OCI-LY1 (cell line): ENCODE measurements around the gene USP15.

ENCODE experiments used
- H2AFZ ChIP-seq: fragments of 200-600 bp; sonication (generic), shearing (Covaris generic); 2 replicates; pipeline ENCODE4 v1.6.0; 2014; ENCODE audit warnings: antibody characterized with exemption, mild to moderate bottlenecking, low read length
- H3F3A ChIP-seq: fragments of 200-600 bp; sonication (generic), shearing (Covaris generic); 2 replicates; pipeline ENCODE4 v1.6.0; 2014; ENCODE audit warnings: mild to moderate bottlenecking, antibody characterized with exemption, low read length, moderate library complexity; ENCODE audit not compliant: insufficient read depth
- H3K27ac ChIP-seq: fragments of 200-600 bp; sonication (generic); 2 replicates; pipeline ENCODE4 v1.5.1; 2014; ENCODE audit warnings: low read length, mixed run types, mild to moderate bottlenecking, low read depth; ENCODE audit not compliant: poor library complexity, severe bottlenecking
- H3K27me3 ChIP-seq: fragments of 200-600 bp; sonication (generic); 2 replicates; pipeline ENCODE4 v1.6.0; 2014; ENCODE audit warnings: antibody characterized with exemption, mild to moderate bottlenecking, low read length, moderate library complexity; ENCODE audit not compliant: insufficient read depth
- H3K36me3 ChIP-seq: fragments of 200-600 bp; sonication (generic); 2 replicates; pipeline ENCODE4 v1.6.1; 2014; ENCODE audit warnings: mild to moderate bottlenecking, antibody characterized with exemption, low read length, moderate library complexity, mixed read lengths; ENCODE audit not compliant: insufficient read depth
- H3K4me1 ChIP-seq: fragments of 200-600 bp; sonication (generic); 2 replicates; pipeline ENCODE4 v1.5.1; 2014; ENCODE audit warnings: mild to moderate bottlenecking, low read length, moderate library complexity; ENCODE audit not compliant: insufficient read depth, severe bottlenecking
- H3K4me2 ChIP-seq: fragments of 200-600 bp; sonication (generic), shearing (Covaris generic); 2 replicates; pipeline ENCODE4 v1.6.1; 2014; ENCODE audit warnings: low read length
- H3K4me3 ChIP-seq: fragments of 200-600 bp; sonication (generic); 2 replicates; pipeline ENCODE4 v1.5.1; 2014; ENCODE audit warnings: low read length, low read depth, mild to moderate bottlenecking, mixed read lengths; ENCODE audit not compliant: poor library complexity, severe bottlenecking
- H3K79me2 ChIP-seq: fragments of 200-600 bp; shearing (Covaris generic); 2 replicates; pipeline ENCODE4 v1.6.1; 2016; ENCODE audit warnings: mixed run types, low read length, mixed read lengths; ENCODE audit not compliant: insufficient read depth
- H3K9ac ChIP-seq: fragments of 200-600 bp; sonication (generic), shearing (Covaris generic); 2 replicates; pipeline ENCODE4 v1.6.1; 2014; ENCODE audit warnings: mild to moderate bottlenecking, low read length, mixed read lengths
- H3K9me2 ChIP-seq: fragments of 200-600 bp; sonication (generic), shearing (Covaris generic); 2 replicates; pipeline ENCODE4 v1.6.1; 2014; ENCODE audit warnings: low read depth, mild to moderate bottlenecking, low read length, mixed read lengths
- H3K9me3 ChIP-seq: fragments of 200-600 bp; shearing (Covaris generic); 2 replicates; pipeline ENCODE4 v1.6.1; 2014; ENCODE audit warnings: low read length, mixed read lengths
- H4K20me1 ChIP-seq: fragments of 200-600 bp; sonication (generic), shearing (Covaris generic); 2 replicates; pipeline ENCODE4 v1.6.0; 2016; ENCODE audit warnings: mild to moderate bottlenecking, low read length; ENCODE audit not compliant: insufficient read depth
- CTCF ChIP-seq: fragments of 200-600 bp; sonication (generic), shearing (Covaris generic); IDR thresholded peaks from 2 replicates; pipeline ENCODE4 v1.5.1; 2017; ENCODE audit warnings: mild to moderate bottlenecking, antibody characterized with exemption, low read length, moderate library complexity, mixed read lengths
- EZH2 ChIP-seq: fragments of 200-600 bp; sonication (generic), shearing (Covaris generic); IDR thresholded peaks from 2 replicates; pipeline ENCODE4 v1.8.0; 2017; ENCODE audit warnings: borderline replicate concordance, mixed run types, mild to moderate bottlenecking, antibody characterized with exemption, low read length, moderate library complexity, mixed read lengths

The USP15 gene

DNA sequence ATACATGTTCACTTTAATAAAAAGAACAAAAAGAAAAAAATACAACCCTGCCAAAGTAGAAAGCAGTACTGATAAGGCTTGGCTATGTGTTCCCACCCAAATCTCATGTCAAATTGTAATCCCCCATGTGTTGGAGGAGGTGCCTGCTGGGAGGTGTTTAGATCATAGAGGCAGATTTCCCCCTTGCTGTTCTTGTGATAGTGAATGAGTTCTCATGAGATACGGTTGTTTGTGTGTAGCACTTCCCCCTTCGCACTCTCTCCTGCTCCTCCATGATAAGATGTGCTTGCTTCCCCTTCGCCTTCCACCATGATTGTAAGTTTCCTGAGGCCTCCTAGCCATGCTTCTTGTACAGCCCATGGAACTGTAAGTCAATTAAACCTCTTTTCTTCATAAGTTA lies 59.9 kb downstream of the USP15 start:
- H3K4me2 ChIP-seq: no peak overlapping the region
- no peaks in the 10 kb centered on the region for H3K9me2 ChIP-seq
- H3F3A ChIP-seq: no peaks in the 10 kb centered on the region
- H3K9me3 ChIP-seq: no peaks in the 10 kb centered on the region
- no peak overlapping the region for H3K9ac ChIP-seq
- no peaks in the 10 kb centered on the region for H4K20me1 ChIP-seq
- no peak overlapping the region for H2AFZ ChIP-seq
- H3K4me1 ChIP-seq: no peaks in the 10 kb centered on the region
- H3K4me3 ChIP-seq: no peak overlapping the region
- H3K79me2 ChIP-seq: no peaks in the 10 kb centered on the region
- no peak overlapping the region for H3K27ac ChIP-seq
- no peak for TF ChIP-seq EZH2
- TF ChIP-seq CTCF: no peak
- H3K27me3 ChIP-seq: no peaks in the 10 kb centered on the region
- peaks cover 64% of the 10 kb centered on the region for H3K36me3 ChIP-seq

GRCh38 chr12:62323386-62323785 lies 63.2 kb downstream of the USP15 start:
- H3K79me2 ChIP-seq: no peaks in the 10 kb centered on the region; the same call in 1 of the 2 replicates
- no peak overlapping the region for H3K9ac ChIP-seq
- H3K9me3 ChIP-seq: no peaks in the 10 kb centered on the region
- TF ChIP-seq EZH2 (no peak), CTCF (no peak)
- H4K20me1 ChIP-seq: no peaks in the 10 kb centered on the region
- H3K27me3 ChIP-seq: no peaks in the 10 kb centered on the region
- H3K4me3 ChIP-seq: no peak overlapping the region
- H3F3A ChIP-seq: no peaks in the 10 kb centered on the region
- no peaks in the 10 kb centered on the region for H3K9me2 ChIP-seq
- peaks cover 56% of the 10 kb centered on the region for H3K36me3 ChIP-seq
- no peak overlapping the region for H3K27ac ChIP-seq
- H2AFZ ChIP-seq: no peak overlapping the region
- no peaks in the 10 kb centered on the region for H3K4me1 ChIP-seq
- no peak overlapping the region for H3K4me2 ChIP-seq

DNA sequence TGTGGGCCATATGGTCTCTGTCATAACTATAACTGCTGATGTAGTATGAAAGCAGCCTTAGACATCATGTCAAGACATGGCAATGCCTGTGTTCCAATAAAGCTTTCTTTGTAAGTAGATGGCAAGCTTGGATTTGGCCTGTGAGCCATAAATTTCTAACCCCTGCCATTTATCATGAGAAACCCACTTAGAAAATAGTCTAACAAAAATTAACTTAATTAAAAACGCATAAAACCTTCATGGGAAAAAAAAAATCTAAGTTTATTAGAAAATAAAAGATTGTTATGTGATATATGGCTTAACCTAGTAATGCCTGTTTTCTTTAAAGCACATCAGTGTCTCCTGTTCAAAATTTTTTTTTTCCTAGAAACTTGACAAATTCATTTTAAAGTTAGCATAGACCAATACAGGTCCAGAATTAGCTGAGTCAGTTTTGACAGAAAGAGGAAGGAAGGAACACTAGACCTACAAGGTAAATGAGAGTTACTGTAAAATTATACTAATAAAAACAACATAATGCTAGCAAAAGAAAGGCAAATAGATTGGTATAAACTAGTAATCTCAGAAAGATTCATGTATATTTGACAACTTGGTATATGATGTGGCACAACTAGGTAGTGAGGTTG lies 68.2 kb downstream of the USP15 start:
- Histone ChIP-seq H3K4me1 (peaks cover 6% of the 10 kb centered on the region), H3F3A (no peaks in the 10 kb centered on the region), H3K4me2 (no peak overlapping the region), H3K9me2 (no peaks in the 10 kb centered on the region), H3K36me3 (peaks cover 25% of the 10 kb centered on the region), H3K79me2 (no peaks in the 10 kb centered on the region; the same call in 1 of the 2 replicates), H3K9me3 (no peaks in the 10 kb centered on the region), H3K27ac (no peak overlapping the region), H2AFZ (no peak overlapping the region), H3K4me3 (no peak overlapping the region), H3K9ac (no peak overlapping the region), H3K27me3 (no peaks in the 10 kb centered on the region), H4K20me1 (no peaks in the 10 kb centered on the region)
- TF ChIP-seq CTCF (no peak), EZH2 (no peak)
